ENCODE results near the gene MYCBPAP.
"Not testable (repeated sequence)": the region's sequence is repeated elsewhere in the genome, so short reads cannot be mapped to it uniquely, and the experiment has no call there.

MYCBPAP gene

GRCh38 chr17:50471009-50471905 lies 37.0 kb upstream of the MYCBPAP start:
- in situ Hi-C loops (cut with HindIII; ENCODE audit: low sequenced_read_pairs): no loop called here

GRCh38 chr17:50472286-50472685 lies 36.0 kb upstream of the MYCBPAP start:
- in situ Hi-C loops (cut with HindIII; ENCODE audit: low sequenced_read_pairs): no loop called here

- in situ Hi-C loops (cut with HindIII; ENCODE audit: low sequenced_read_pairs): not testable (repeated sequence)
Observed at GRCh38 chr17:50472761-50473161, 35.5 kb upstream of the MYCBPAP start.

- in situ Hi-C loops (cut with HindIII; ENCODE audit: low sequenced_read_pairs): no loop called here
Observed at GRCh38 chr17:50473901-50474300, 34.3 kb upstream of the MYCBPAP start.

- in situ Hi-C loops (cut with HindIII; ENCODE audit: low sequenced_read_pairs): no loop called here
Observed at GRCh38 chr17:50474523-50474922, 33.7 kb upstream of the MYCBPAP start.

- in situ Hi-C loops (cut with HindIII; ENCODE audit: low sequenced_read_pairs): no loop called here
Observed at GRCh38 chr17:50475362-50475761, 32.9 kb upstream of the MYCBPAP start.

- in situ Hi-C loops (cut with HindIII; ENCODE audit: low sequenced_read_pairs): not testable (repeated sequence)
Observed at GRCh38 chr17:50475775-50476544, 32.3 kb upstream of the MYCBPAP start.

- in situ Hi-C loops (cut with HindIII; ENCODE audit: low sequenced_read_pairs): no loop called here
Observed at GRCh38 chr17:50476545-50477315, 31.5 kb upstream of the MYCBPAP start.

- in situ Hi-C loops (cut with HindIII; ENCODE audit: low sequenced_read_pairs): no loop called here
Observed at GRCh38 chr17:50477976-50478375, 30.3 kb upstream of the MYCBPAP start.

GRCh38 chr17:50478391-50479381 lies 29.6 kb upstream of the MYCBPAP start, which contains the start of gene RSAD1:
RSAD1 (plus strand) TSS chr17:50478860; CDS start chr17:50478885, 25 bp downstream.
- in situ Hi-C loops (cut with HindIII; ENCODE audit: low sequenced_read_pairs): no loop called here

GRCh38 chr17:50479522-50480141 lies 28.6 kb upstream of the MYCBPAP start:
- in situ Hi-C loops (cut with HindIII; ENCODE audit: low sequenced_read_pairs): no loop called here

- in situ Hi-C loops (cut with HindIII; ENCODE audit: low sequenced_read_pairs): no loop called here
Observed at GRCh38 chr17:50480142-50480764, 28.0 kb upstream of the MYCBPAP start.

- in situ Hi-C loops (cut with HindIII; ENCODE audit: low sequenced_read_pairs): no loop called here
Observed at GRCh38 chr17:50480854-50481490, 27.3 kb upstream of the MYCBPAP start.

- in situ Hi-C loops (cut with HindIII; ENCODE audit: low sequenced_read_pairs): no loop called here
Observed at GRCh38 chr17:50481648-50482047, 26.6 kb upstream of the MYCBPAP start.

- in situ Hi-C loops (cut with HindIII; ENCODE audit: low sequenced_read_pairs): no loop called here
Observed at GRCh38 chr17:50482110-50482509, 26.1 kb upstream of the MYCBPAP start.

- in situ Hi-C loops (cut with HindIII; ENCODE audit: low sequenced_read_pairs): no loop called here
Observed at GRCh38 chr17:50482516-50482915, 25.7 kb upstream of the MYCBPAP start.

- in situ Hi-C loops (cut with HindIII; ENCODE audit: low sequenced_read_pairs): no loop called here
Observed at GRCh38 chr17:50483266-50483665, 25.0 kb upstream of the MYCBPAP start.

- in situ Hi-C loops (cut with HindIII; ENCODE audit: low sequenced_read_pairs): no loop called here
Observed at GRCh38 chr17:50484386-50485155, 23.7 kb upstream of the MYCBPAP start.
